Neural cell (in vitro differentiated cells): ENCODE data around the gene MDM4. TPM values are rescaled to one million over a fixed set of nuclear protein-coding genes. Genes with fewer than 3 reads are reported as not detected.
A peak's percentile ranks its signal among the peaks of the same experiment; 100 is the strongest.

ENCODE experiments used
- H2AFZ ChIP-seq: fragments of 200-600, 300-800 bp; sonication (generic), shearing (Covaris generic); 2 replicates; pipeline ENCODE4 v1.6.0; 2014; ENCODE audit warnings: low read depth, mild to moderate bottlenecking, antibody characterized with exemption, low read length, moderate library complexity
- H3F3A ChIP-seq: fragments of 200-600 bp; shearing (Covaris generic); 2 replicates; pipeline ENCODE4 v1.6.1; 2016; ENCODE audit warnings: mild to moderate bottlenecking, moderate library complexity, mixed read lengths, antibody characterized with exemption, low read length; ENCODE audit not compliant: insufficient read depth, poor library complexity, severe bottlenecking
- H3K27ac ChIP-seq: fragments of 200-600, 300-800 bp; sonication (generic), shearing (Covaris generic); 2 replicates; pipeline ENCODE4 v1.5.1; 2014; ENCODE audit warnings: mild to moderate bottlenecking, low read length, moderate library complexity
- H3K27me3 ChIP-seq: fragments of 300-800, 200-600 bp; sonication (generic), shearing (Covaris generic); 2 replicates; pipeline ENCODE4 v1.6.0; 2014; ENCODE audit warnings: mild to moderate bottlenecking, low read depth, low read length, moderate library complexity; ENCODE audit not compliant: insufficient read depth
- H3K36me3 ChIP-seq: fragments of 300-800, 200-600 bp; sonication (generic), shearing (Covaris generic); 2 replicates; pipeline ENCODE4 v1.5.1; 2014; ENCODE audit warnings: mild to moderate bottlenecking, antibody characterized with exemption, low read length, moderate library complexity; ENCODE audit not compliant: insufficient read depth
- H3K4me2 ChIP-seq: fragments of 300-800, 200-600 bp; sonication (generic), shearing (Covaris generic); 2 replicates; pipeline ENCODE4 v1.6.0; 2014; ENCODE audit warnings: mild to moderate bottlenecking, low read length
- H3K4me3 ChIP-seq: fragments of 300-800, 200-600 bp; sonication (generic), shearing (Covaris generic); 2 replicates; pipeline ENCODE4 v1.5.1; 2014; ENCODE audit warnings: mild to moderate bottlenecking, low read length, moderate library complexity
- H3K79me2 ChIP-seq: fragments of 200-600 bp; shearing (Covaris generic); replicated peaks from 2 replicates; pipeline ENCODE4 v1.6.0; 2014; ENCODE audit warnings: mild to moderate bottlenecking, low read length, moderate library complexity; ENCODE audit not compliant: insufficient read depth
- H3K9ac ChIP-seq: fragments of 300-800, 200-600 bp; sonication (generic), shearing (Covaris generic); 2 replicates; pipeline ENCODE4 v1.6.1; 2016; ENCODE audit warnings: mild to moderate bottlenecking, low read length, mixed read lengths
- H3K9me2 ChIP-seq: fragments of 200-600 bp; shearing (Covaris generic); 2 replicates; pipeline ENCODE4 v1.6.1; 2016; ENCODE audit warnings: mild to moderate bottlenecking, low read length, mixed read lengths; ENCODE audit not compliant: insufficient read depth
- H3K9me3 ChIP-seq: fragments of 200-600, 300-800 bp; sonication (generic), shearing (Covaris generic); 2 replicates; pipeline ENCODE4 v1.6.1; 2016; ENCODE audit warnings: mild to moderate bottlenecking, mixed run types, low read length, moderate library complexity, mixed read lengths
- H4K20me1 ChIP-seq: fragments of 200-600 bp; shearing (Covaris generic); 2 replicates; pipeline ENCODE4 v1.6.1; 2016; ENCODE audit warnings: mild to moderate bottlenecking, mixed run types; ENCODE audit not compliant: insufficient read depth
- EP300 ChIP-seq: fragments of 450-650 bp; conservative IDR thresholded peaks from 2 replicates; pipeline ENCODE4 v1.6.1; 2014; ENCODE audit warnings: antibody characterized with exemption, mild to moderate bottlenecking, moderate library complexity; ENCODE audit not compliant: poor library complexity, severe bottlenecking
- EZH2 ChIP-seq: fragments of 200-600, 300-800 bp; shearing (Covaris generic), sonication (generic); IDR thresholded peaks from 2 replicates; pipeline ENCODE4 v1.6.1; 2014; ENCODE audit warnings: antibody characterized with exemption, low read length, borderline replicate concordance, mild to moderate bottlenecking; ENCODE audit not compliant: insufficient read depth, poor library complexity, severe bottlenecking
- MXI1 ChIP-seq: fragments of 450-650 bp; conservative IDR thresholded peaks from 2 replicates; pipeline ENCODE4 v1.6.1; 2014; ENCODE audit warnings: antibody characterized with exemption, mild to moderate bottlenecking; ENCODE audit not compliant: poor library complexity, severe bottlenecking
- POLR2AphosphoS5 ChIP-seq: IDR thresholded peaks from 2 replicates; pipeline ENCODE4 v1.6.1; 2012
- RAD21 ChIP-seq: fragments of 450-650 bp; conservative IDR thresholded peaks from 2 replicates; pipeline ENCODE4 v1.6.1; 2014; ENCODE audit warnings: antibody characterized with exemption, mild to moderate bottlenecking, moderate library complexity
- SMC3 ChIP-seq: fragments of 450-650 bp; conservative IDR thresholded peaks from 2 replicates; pipeline ENCODE4 v1.6.1; 2014; ENCODE audit warnings: antibody characterized with exemption, mild to moderate bottlenecking, moderate library complexity; ENCODE audit not compliant: poor library complexity
- TAF1 ChIP-seq: IDR thresholded peaks from 2 replicates; pipeline ENCODE4 v1.6.1; 2012; ENCODE audit warnings: low read depth
- polyA plus RNA-seq: library from polyadenylated mRNA; depleted of rRNA; stranded (reverse); fragments of >200 nt; gene quantifications from 2 replicates; pipeline ENCODE4 v1.2.3, GENCODE V29; 2014
- TF ChIP-seq, protein P1 (sequence below): IDR thresholded peaks from 2 replicates; pipeline ENCODE4 v1.6.1; 2012; ENCODE audit warnings: borderline replicate concordance
- TF ChIP-seq, protein P2 (sequence below): fragments of 450-650 bp; IDR thresholded peaks from 2 replicates; pipeline ENCODE4 v1.5.1; 2014; ENCODE audit warnings: antibody characterized with exemption, mild to moderate bottlenecking, moderate library complexity; ENCODE audit not compliant: poor library complexity, severe bottlenecking

Gene MDM4
- polyA plus RNA-seq, 1 donor from 2014 or later, result 36.8 TPM

DNA sequence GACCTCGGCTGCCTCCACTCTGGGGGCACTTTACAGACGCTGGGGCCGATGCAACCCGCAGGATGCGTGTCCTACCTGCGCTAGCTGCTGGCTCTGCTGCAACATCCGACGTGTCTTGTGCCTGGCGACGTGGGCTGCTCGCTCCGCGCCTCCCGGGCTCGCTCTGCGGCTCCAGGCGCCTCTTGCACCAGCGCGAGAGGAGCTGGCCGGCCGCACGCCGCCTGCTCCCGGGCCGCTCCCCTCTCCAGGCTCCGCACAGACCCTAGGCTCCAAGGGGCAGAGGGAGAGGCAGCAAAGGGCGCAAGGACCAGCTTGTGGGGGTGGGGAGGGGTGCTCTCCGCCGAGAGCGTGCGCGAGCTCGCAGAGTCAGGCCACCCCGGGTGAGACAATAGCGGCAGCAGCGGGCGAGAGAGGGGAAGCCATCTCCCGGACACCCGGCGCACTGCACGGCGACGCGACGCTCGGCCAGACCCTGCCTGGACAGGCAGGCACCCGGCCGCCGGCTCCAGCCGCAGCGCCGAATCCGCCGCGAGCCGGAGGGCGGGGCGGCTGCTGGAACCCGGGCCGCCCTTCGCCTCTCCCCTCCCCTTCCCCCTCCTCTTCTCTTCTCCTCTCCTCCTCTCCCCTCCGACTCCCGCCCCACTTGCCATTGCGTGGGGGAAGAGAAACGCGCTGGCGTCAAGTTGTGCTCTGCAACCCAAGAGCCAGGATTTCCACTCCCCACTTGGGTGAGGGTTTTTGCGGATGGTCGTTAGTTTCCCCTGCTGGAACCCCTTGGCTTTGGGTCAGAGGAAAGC, 21.7 kb upstream of the MDM4 start, which contains the start of gene PIK3C2B:
TSS of gene PIK3C2B (minus strand) at position 525 of the 797 bp plus-strand sequence. CDS start 25,003 bp downstream, outside the sequence.
- no peaks in the 10 kb centered on the region for H3K9me2 ChIP-seq
- TF ChIP-seq TAF1, result peak; percentile 91
- peak; percentile 83 for TF ChIP-seq POLR2AphosphoS5
- TF ChIP-seq, protein P1, sequence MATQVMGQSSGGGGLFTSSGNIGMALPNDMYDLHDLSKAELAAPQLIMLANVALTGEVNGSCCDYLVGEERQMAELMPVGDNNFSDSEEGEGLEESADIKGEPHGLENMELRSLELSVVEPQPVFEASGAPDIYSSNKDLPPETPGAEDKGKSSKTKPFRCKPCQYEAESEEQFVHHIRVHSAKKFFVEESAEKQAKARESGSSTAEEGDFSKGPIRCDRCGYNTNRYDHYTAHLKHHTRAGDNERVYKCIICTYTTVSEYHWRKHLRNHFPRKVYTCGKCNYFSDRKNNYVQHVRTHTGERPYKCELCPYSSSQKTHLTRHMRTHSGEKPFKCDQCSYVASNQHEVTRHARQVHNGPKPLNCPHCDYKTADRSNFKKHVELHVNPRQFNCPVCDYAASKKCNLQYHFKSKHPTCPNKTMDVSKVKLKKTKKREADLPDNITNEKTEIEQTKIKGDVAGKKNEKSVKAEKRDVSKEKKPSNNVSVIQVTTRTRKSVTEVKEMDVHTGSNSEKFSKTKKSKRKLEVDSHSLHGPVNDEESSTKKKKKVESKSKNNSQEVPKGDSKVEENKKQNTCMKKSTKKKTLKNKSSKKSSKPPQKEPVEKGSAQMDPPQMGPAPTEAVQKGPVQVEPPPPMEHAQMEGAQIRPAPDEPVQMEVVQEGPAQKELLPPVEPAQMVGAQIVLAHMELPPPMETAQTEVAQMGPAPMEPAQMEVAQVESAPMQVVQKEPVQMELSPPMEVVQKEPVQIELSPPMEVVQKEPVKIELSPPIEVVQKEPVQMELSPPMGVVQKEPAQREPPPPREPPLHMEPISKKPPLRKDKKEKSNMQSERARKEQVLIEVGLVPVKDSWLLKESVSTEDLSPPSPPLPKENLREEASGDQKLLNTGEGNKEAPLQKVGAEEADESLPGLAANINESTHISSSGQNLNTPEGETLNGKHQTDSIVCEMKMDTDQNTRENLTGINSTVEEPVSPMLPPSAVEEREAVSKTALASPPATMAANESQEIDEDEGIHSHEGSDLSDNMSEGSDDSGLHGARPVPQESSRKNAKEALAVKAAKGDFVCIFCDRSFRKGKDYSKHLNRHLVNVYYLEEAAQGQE, result peak; percentile 87
- TF ChIP-seq EZH2, result no peak
- TF ChIP-seq SMC3, result peak; percentile 56
- peak; percentile 85 for TF ChIP-seq MXI1
- TF ChIP-seq RAD21, result peak; percentile 45
- TF ChIP-seq, protein P2, sequence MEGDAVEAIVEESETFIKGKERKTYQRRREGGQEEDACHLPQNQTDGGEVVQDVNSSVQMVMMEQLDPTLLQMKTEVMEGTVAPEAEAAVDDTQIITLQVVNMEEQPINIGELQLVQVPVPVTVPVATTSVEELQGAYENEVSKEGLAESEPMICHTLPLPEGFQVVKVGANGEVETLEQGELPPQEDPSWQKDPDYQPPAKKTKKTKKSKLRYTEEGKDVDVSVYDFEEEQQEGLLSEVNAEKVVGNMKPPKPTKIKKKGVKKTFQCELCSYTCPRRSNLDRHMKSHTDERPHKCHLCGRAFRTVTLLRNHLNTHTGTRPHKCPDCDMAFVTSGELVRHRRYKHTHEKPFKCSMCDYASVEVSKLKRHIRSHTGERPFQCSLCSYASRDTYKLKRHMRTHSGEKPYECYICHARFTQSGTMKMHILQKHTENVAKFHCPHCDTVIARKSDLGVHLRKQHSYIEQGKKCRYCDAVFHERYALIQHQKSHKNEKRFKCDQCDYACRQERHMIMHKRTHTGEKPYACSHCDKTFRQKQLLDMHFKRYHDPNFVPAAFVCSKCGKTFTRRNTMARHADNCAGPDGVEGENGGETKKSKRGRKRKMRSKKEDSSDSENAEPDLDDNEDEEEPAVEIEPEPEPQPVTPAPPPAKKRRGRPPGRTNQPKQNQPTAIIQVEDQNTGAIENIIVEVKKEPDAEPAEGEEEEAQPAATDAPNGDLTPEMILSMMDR, result peak; percentile 62
- TF ChIP-seq EP300, result peak; percentile 33
- H3K27me3 ChIP-seq, result no peaks in the 10 kb centered on the region
- H3K27ac ChIP-seq, result peak within 1 kb of the TSS; percentile 98
- no peaks in the 10 kb centered on the region for H3K36me3 ChIP-seq
- H3K79me2 ChIP-seq, result peaks cover 41% of the 10 kb centered on the region
- peak within 1 kb of the TSS; percentile 100 for H3K4me2 ChIP-seq
- H3K9ac ChIP-seq, result peak within 1 kb of the TSS; percentile 99
- no peaks in the 10 kb centered on the region for H3K9me3 ChIP-seq
- H2AFZ ChIP-seq, result peak within 1 kb of the TSS; percentile 73
- peaks cover 7% of the 10 kb centered on the region for H4K20me1 ChIP-seq
- peak within 1 kb of the TSS; percentile 87 for H3K4me3 ChIP-seq
- peaks cover 7% of the 10 kb centered on the region for H3F3A ChIP-seq

DNA sequence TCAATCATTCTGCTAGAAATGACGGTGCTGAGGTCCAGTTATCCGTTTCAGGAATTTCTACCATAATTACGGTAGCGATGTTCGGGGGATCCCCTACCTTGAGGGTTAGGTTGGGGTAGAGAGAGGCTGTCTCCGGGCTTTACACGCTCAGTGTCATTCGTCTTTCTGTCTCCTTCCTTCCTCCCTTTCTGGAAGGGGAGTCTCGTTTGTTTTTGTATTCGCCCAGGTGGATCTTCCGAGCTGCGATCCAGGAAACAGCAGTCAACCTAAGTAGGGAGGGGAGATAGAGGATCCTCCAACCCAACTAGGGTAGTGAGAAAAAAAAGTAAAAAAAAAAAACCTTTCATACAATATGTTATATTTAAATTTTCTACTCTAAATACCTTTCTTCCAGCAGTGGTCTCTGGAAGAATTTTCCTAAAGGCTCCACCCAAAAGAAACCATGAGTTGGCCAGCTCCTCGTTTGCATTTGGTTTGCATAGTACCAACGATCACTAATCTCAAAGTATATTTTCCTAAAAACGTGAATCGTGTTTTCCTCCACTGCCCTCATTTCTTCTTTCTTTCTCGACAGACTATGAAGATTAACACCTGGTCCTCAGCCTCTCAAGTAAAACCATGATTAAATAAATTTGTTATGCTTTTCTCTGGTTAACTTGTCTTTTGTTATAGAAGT, 21.0 kb upstream of the MDM4 start:
- Histone ChIP-seq H3K27ac (peak overlapping the region; percentile 98), H3K9me3 (no peaks in the 10 kb centered on the region), H3K4me3 (peak overlapping the region; percentile 87), H3K4me2 (peak overlapping the region; percentile 52), H3K27me3 (no peaks in the 10 kb centered on the region), H3K9ac (peak overlapping the region; percentile 99), H4K20me1 (peaks cover 7% of the 10 kb centered on the region), H3K79me2 (peaks cover 34% of the 10 kb centered on the region), H3K36me3 (no peaks in the 10 kb centered on the region), H2AFZ (peak overlapping the region; percentile 69), H3F3A (peaks cover 7% of the 10 kb centered on the region), H3K9me2 (no peaks in the 10 kb centered on the region)
- TF ChIP-seq MXI1 (no peak), TAF1 (no peak), SMC3 (no peak), EZH2 (no peak)
- TF ChIP-seq, protein P2, result no peak
